GM19438 (cell line): ENCODE data around the gene ATG13.

Source experiments
- ATAC-seq: cut with Tn5 transposase; IDR thresholded peaks from one replicate; pipeline ENCODE4 v1.9.1; 2021; ENCODE audit warnings: low read depth; ENCODE audit not compliant: unreplicated experiment

Gene ATG13

GRCh38 chr11:46604796-46605195, 12.6 kb upstream of the ATG13 start:
- no peak for ATAC-seq

- ATAC-seq, result no peak
Measured at GRCh38 chr11:46607516-46607915, 9.8 kb upstream of the ATG13 start.

- no peak for ATAC-seq
Measured at GRCh38 chr11:46609386-46609785, 8.0 kb upstream of the ATG13 start.

- no peak for ATAC-seq
Measured at GRCh38 chr11:46611526-46612304, 5.6 kb upstream of the ATG13 start.

- ATAC-seq, result no peak
Measured at GRCh38 chr11:46612326-46612725, 5.0 kb upstream of the ATG13 start.

GRCh38 chr11:46615756-46616155, 1.6 kb upstream of the ATG13 start:
- ATAC-seq, result no peak

- ATAC-seq, result no peak
Measured at GRCh38 chr11:46616551-46617133, 711 bp upstream of the ATG13 start.

- no peak for ATAC-seq
Measured at GRCh38 chr11:46617972-46618314, 590 bp downstream of the ATG13 start.

GRCh38 chr11:46618837-46619236, 1.5 kb downstream of the ATG13 start:
- ATAC-seq, result no peak

- ATAC-seq, result no peak
Measured at GRCh38 chr11:46625406-46625805, 8.1 kb downstream of the ATG13 start.

GRCh38 chr11:46628961-46629360, 11.6 kb downstream of the ATG13 start:
- ATAC-seq, result no peak

- no peak for ATAC-seq
Measured at GRCh38 chr11:46630237-46630636, 12.9 kb downstream of the ATG13 start.

- ATAC-seq, result no peak
Measured at GRCh38 chr11:46631676-46632075, 14.3 kb downstream of the ATG13 start.

- no peak for ATAC-seq
Measured at GRCh38 chr11:46632502-46632901, 15.1 kb downstream of the ATG13 start.

GRCh38 chr11:46633291-46634217, 16.2 kb downstream of the ATG13 start:
- no peak for ATAC-seq

GRCh38 chr11:46635557-46636139, 18.3 kb downstream of the ATG13 start:
- no peak for ATAC-seq

GRCh38 chr11:46637546-46637945, 20.2 kb downstream of the ATG13 start:
- ATAC-seq, result no peak

GRCh38 chr11:46639197-46639839, 22.0 kb downstream of the ATG13 start:
- no peak for ATAC-seq

GRCh38 chr11:46640036-46640788, 22.9 kb downstream of the ATG13 start:
- ATAC-seq, result no peak

GRCh38 chr11:46641639-46642038, 24.3 kb downstream of the ATG13 start:
- ATAC-seq, result no peak
